GM06990 (cell line): ENCODE data around the gene DISC1.

Experiments used
- DNase-seq: peaks from one replicate; pipeline ENCODE4 v3.0.0-alpha.2; 2011; ENCODE audit not compliant: insufficient read length; ENCODE audit errors: extremely low read depth
- H3K27me3 ChIP-seq: replicated peaks from 2 replicates; pipeline ENCODE4 v1.6.0; 2011; ENCODE audit warnings: low read length; ENCODE audit not compliant: control insufficient read depth, insufficient read depth
- H3K36me3 ChIP-seq: 2 replicates; pipeline ENCODE4 v1.5.1; 2011; ENCODE audit warnings: low read length; ENCODE audit not compliant: control insufficient read depth, insufficient read depth
- H3K4me3 ChIP-seq: replicated peaks from 2 replicates; pipeline ENCODE4 v1.5.1; 2011; ENCODE audit warnings: low read depth, mild to moderate bottlenecking, control low read depth, low read length
- CTCF ChIP-seq: IDR thresholded peaks from 2 replicates; pipeline ENCODE4 v1.5.1; 2011; ENCODE audit warnings: low read length, control low read depth, mild to moderate bottlenecking, inconsistent platforms; ENCODE audit not compliant: insufficient read depth, poor library complexity, severe bottlenecking

The DISC1 gene

GRCh38 chr1:231660198-231660597 is 33.6 kb downstream of the DISC1 start:
- Histone ChIP-seq H3K36me3 (no peaks in the 10 kb centered on the region), H3K27me3 (no peaks in the 10 kb centered on the region), H3K4me3 (no peak overlapping the region)
- TF ChIP-seq CTCF, result no peak
- no peak for DNase-seq

- no peak for TF ChIP-seq CTCF
- no peaks in the 10 kb centered on the region for H3K27me3 ChIP-seq
- no peak for DNase-seq
- H3K36me3 ChIP-seq, result no peaks in the 10 kb centered on the region
- no peak overlapping the region for H3K4me3 ChIP-seq
Observed at GRCh38 chr1:231663211-231663792, 36.7 kb downstream of the DISC1 start.

- Histone ChIP-seq H3K4me3 (no peak overlapping the region), H3K36me3 (no peaks in the 10 kb centered on the region), H3K27me3 (no peaks in the 10 kb centered on the region)
- no peak for TF ChIP-seq CTCF
- no peak for DNase-seq
Observed at GRCh38 chr1:231665101-231665500, 38.5 kb downstream of the DISC1 start.

- no peak for TF ChIP-seq CTCF
- no peaks in the 10 kb centered on the region for H3K36me3 ChIP-seq
- H3K4me3 ChIP-seq, result no peak overlapping the region
- no peaks in the 10 kb centered on the region for H3K27me3 ChIP-seq
- no peak for DNase-seq
Observed at GRCh38 chr1:231665726-231666125, 39.1 kb downstream of the DISC1 start.

GRCh38 chr1:231666220-231666936 is 39.8 kb downstream of the DISC1 start:
- Histone ChIP-seq H3K27me3 (no peaks in the 10 kb centered on the region), H3K4me3 (no peak overlapping the region), H3K36me3 (no peaks in the 10 kb centered on the region)
- no peak for TF ChIP-seq CTCF
- no peak for DNase-seq
